Panc1 (cell line): ENCODE results near the gene CDH13. TPM values are rescaled to one million over a fixed set of nuclear protein-coding genes. Genes with fewer than 3 reads are reported as not detected.

Experiments used
- ATAC-seq: fragments of 200-7000 bp; cut with Tn5 transposase; 2 replicates; pipeline ENCODE4 v1.9.1; 2020; ENCODE audit warnings: mild to moderate bottlenecking, moderate library complexity
- BruUV-seq: library from RNA; stranded (reverse); fragments of 400-500 nt; replicated peaks from 2 replicates; lab custom pipeline; 2021; lab: Mats Ljungman, UMichigan
- CTCF ChIA-PET: fragments of 300-600 bp; sonication (Branson Sonifier 250); formaldehyde crosslinking; loops from one replicate; lab custom pipeline; 2022; ENCODE audit warnings: antibody characterized with exemption; lab: Charles Lee
- POLR2A ChIA-PET: fragments of 300-600 bp; sonication (Branson Sonifier 250); formaldehyde crosslinking; loops from one replicate; lab custom pipeline; 2022; ENCODE audit warnings: antibody characterized with exemption; lab: Charles Lee
- DNase-seq: peaks from one replicate; pipeline ENCODE4 v3.0.0-alpha.2; 2010; ENCODE audit warnings: low read depth, low spot score
- H3K27ac ChIP-seq: 2 replicates; pipeline ENCODE4 v1.5.1; 2011; ENCODE audit warnings: mild to moderate bottlenecking, low read length, inconsistent platforms
- H3K27me3 ChIP-seq: fragments of 200-500 bp; sonication (Bioruptor generic); 2 replicates; pipeline ENCODE4 v1.6.0; 2014; ENCODE audit warnings: low read length, inconsistent platforms; ENCODE audit not compliant: control insufficient read depth, insufficient read depth
- H3K36me3 ChIP-seq: fragments of 200-500 bp; sonication (Bioruptor generic); 2 replicates; pipeline ENCODE4 v1.5.1; 2014; ENCODE audit warnings: inconsistent platforms, mild to moderate bottlenecking, low read length, moderate library complexity; ENCODE audit not compliant: control insufficient read depth, insufficient read depth
- H3K4me1 ChIP-seq: 2 replicates; pipeline ENCODE4 v1.5.1; 2011; ENCODE audit warnings: inconsistent platforms, mild to moderate bottlenecking, low read length, moderate library complexity; ENCODE audit not compliant: control insufficient read depth, insufficient read depth
- H3K4me3 ChIP-seq, 2 experiments: 2 replicates each; pipeline ENCODE4 v1.5.1; 2011 to 2012; ENCODE audit warnings: low read depth in 2 of 2, low read length in 2 of 2, mild to moderate bottlenecking in 2 of 2, inconsistent platforms in 1 of 2, moderate library complexity in 1 of 2
- H3K9me3 ChIP-seq: fragments of 200-500 bp; sonication (Bioruptor generic); 2 replicates; pipeline ENCODE4 v1.5.1; 2014; ENCODE audit warnings: low read depth, mild to moderate bottlenecking, inconsistent platforms, low read length, moderate library complexity; ENCODE audit not compliant: control insufficient read depth, insufficient read depth
- CTCF ChIP-seq: fragments of 450-650 bp; IDR thresholded peaks from 2 replicates; pipeline ENCODE4 v1.5.1; 2017; ENCODE audit warnings: mild to moderate bottlenecking
- POLR2AphosphoS5 ChIP-seq: IDR thresholded peaks from 2 replicates; pipeline ENCODE4 v1.6.1; 2012; ENCODE audit warnings: mild to moderate bottlenecking, low read depth, low read length, moderate library complexity
- REST ChIP-seq, 2 experiments: IDR thresholded peaks; 2 replicates each; pipeline ENCODE4 v1.6.1; 2011 to 2012; ENCODE audit warnings: low read depth in 2 of 2, control low read depth in 1 of 2, low read length in 1 of 2, mild to moderate bottlenecking in 1 of 2, moderate library complexity in 1 of 2; ENCODE audit not compliant: insufficient read depth in 1 of 2
- SIN3A ChIP-seq: IDR thresholded peaks from 2 replicates; pipeline ENCODE4 v1.6.1; 2012; ENCODE audit warnings: low read depth, mild to moderate bottlenecking, low read length, moderate library complexity, borderline replicate concordance; ENCODE audit not compliant: insufficient read depth
- TCF7L2 ChIP-seq: IDR thresholded peaks from 2 replicates; pipeline ENCODE4 v1.6.1; 2011; ENCODE audit warnings: mild to moderate bottlenecking, low read depth, low read length, inconsistent platforms
- in situ Hi-C: cut with HindIII; loops from 2 replicates; pipeline ENCODE4 v1.10.0; 2016; ENCODE audit warnings: low sequenced_read_pairs, low pct_unique_long_range_greater_than_20kb
- intact Hi-C: fragments of 100-400 bp; cut with micrococcal nuclease; formaldehyde crosslinking; loops from one replicate; pipeline ENCODE4 v1.10.0; 2022; ENCODE audit not compliant: unreplicated experiment
- total RNA-seq: library from RNA; stranded (reverse); gene quantifications from one replicate; pipeline ENCODE4 v1.2.1, GENCODE V29; 2021; ENCODE audit not compliant: unreplicated experiment

Gene CDH13
- total RNA-seq, 1 experiment from 2014 or later: not detected

GRCh38 chr16:82769845-82770244 lies 143.1 kb downstream of the CDH13 start:
- H3K4me1 ChIP-seq: no peaks in the 10 kb centered on the region
- no peaks in the 10 kb centered on the region for H3K9me3 ChIP-seq
- no peaks in the 10 kb centered on the region for H3K36me3 ChIP-seq
- ATAC-seq (no peak), DNase-seq (no peak)
- POLR2A ChIA-PET: no interaction called here
- no peaks in the 10 kb centered on the region for H3K27me3 ChIP-seq
- TF ChIP-seq REST (IDR thresholded peaks at IDR 0.05; ENCODE audit: insufficient read depth in 1 of 2, low read depth in 2 of 2, low read length in 1 of 2) (no peak), CTCF (no peak), SIN3A (no peak), TCF7L2 (no peak), POLR2AphosphoS5 (no peak)
- no peak overlapping the region for H3K4me3 ChIP-seq
- in situ Hi-C loops: no loop called here
- intact Hi-C loops: no loop called here
- H3K27ac ChIP-seq: no peak overlapping the region
- no TSS peak for BruUV-seq
- CTCF ChIA-PET: no interaction called here

- in situ Hi-C loops (no loop called here), intact Hi-C loops (no loop called here)
- Histone ChIP-seq H3K9me3 (no peaks in the 10 kb centered on the region), H3K4me1 (no peaks in the 10 kb centered on the region), H3K4me3 (no peak overlapping the region), H3K27me3 (no peaks in the 10 kb centered on the region), H3K36me3 (no peaks in the 10 kb centered on the region), H3K27ac (no peak overlapping the region)
- ChIA-PET CTCF (no interaction called here), POLR2A (no interaction called here)
- no peak for DNase-seq
- ATAC-seq: no peak
- BruUV-seq: no TSS peak
- TF ChIP-seq REST (IDR thresholded peaks at IDR 0.05; ENCODE audit: insufficient read depth in 1 of 2, low read depth in 2 of 2, low read length in 1 of 2) (no peak), CTCF (no peak), SIN3A (no peak), POLR2AphosphoS5 (no peak), TCF7L2 (no peak)
These were observed 145.4 kb downstream of the CDH13 start for GRCh38 chr16:82772215-82772614.
